HUES48 (cell line): Measurements from ENCODE around the gene SVOP.

Source experiments
- H3K27ac ChIP-seq: one replicate; pipeline ENCODE4 v1.7.0; 2013; ENCODE audit warnings: low read depth, low read length, inconsistent platforms
- H3K27me3 ChIP-seq: 2 replicates; pipeline ENCODE4 v1.6.1; 2013; ENCODE audit warnings: mild to moderate bottlenecking, low read length; ENCODE audit not compliant: control insufficient read depth, insufficient read depth
- H3K36me3 ChIP-seq: 2 replicates; pipeline ENCODE4 v1.6.1; 2013; ENCODE audit warnings: low read length; ENCODE audit not compliant: control insufficient read depth, insufficient read depth
- H3K4me1 ChIP-seq: 2 replicates; pipeline ENCODE4 v1.6.1; 2013; ENCODE audit warnings: mild to moderate bottlenecking, low read length; ENCODE audit not compliant: control insufficient read depth, insufficient read depth
- H3K4me3 ChIP-seq: 2 replicates; pipeline ENCODE4 v1.5.1; 2013; ENCODE audit warnings: mild to moderate bottlenecking, low read depth, low read length
- H3K9ac ChIP-seq: 2 replicates; pipeline ENCODE4 v1.6.1; 2013; ENCODE audit warnings: mild to moderate bottlenecking, low read depth, low read length, moderate library complexity
- H3K9me3 ChIP-seq: 2 replicates; pipeline ENCODE4 v1.6.1; 2013; ENCODE audit warnings: low read length; ENCODE audit not compliant: control insufficient read depth, insufficient read depth

Gene SVOP

GRCh38 chr12:108910336-108910735, 110.5 kb downstream of the SVOP start:
- Histone ChIP-seq H3K27ac (no peak overlapping the region), H3K36me3 (no peaks in the 10 kb centered on the region), H3K9me3 (no peaks in the 10 kb centered on the region), H3K4me3 (no peak overlapping the region), H3K9ac (no peak overlapping the region), H3K4me1 (no peaks in the 10 kb centered on the region), H3K27me3 (no peaks in the 10 kb centered on the region)

DNA sequence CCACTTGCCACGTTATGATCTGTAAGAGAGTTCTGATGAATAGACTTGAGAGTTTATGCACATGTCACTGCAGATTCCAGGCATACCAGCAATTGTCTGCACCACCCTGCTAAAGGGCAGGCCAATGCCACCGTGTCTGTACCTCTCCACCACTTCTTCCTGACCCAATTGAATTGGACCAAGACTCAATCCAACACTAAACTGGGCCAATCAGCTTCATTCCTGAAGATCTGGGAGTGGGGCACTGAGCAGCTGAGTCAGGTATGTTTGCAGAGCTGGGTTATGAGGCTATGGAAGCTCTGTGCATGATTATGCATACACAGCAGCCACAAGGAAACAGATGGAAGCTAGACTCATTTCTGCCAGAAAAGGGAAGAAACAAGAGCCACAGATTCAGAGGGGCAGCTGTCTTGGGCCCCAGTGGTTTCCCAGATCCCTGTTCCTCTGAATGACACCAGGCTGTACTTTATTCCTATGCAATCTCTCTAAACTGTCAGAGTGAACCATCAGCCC, 113.0 kb downstream of the SVOP start:
- H3K9me3 ChIP-seq: no peaks in the 10 kb centered on the region
- no peaks in the 10 kb centered on the region for H3K27me3 ChIP-seq
- H3K4me1 ChIP-seq: no peaks in the 10 kb centered on the region
- H3K9ac ChIP-seq: no peak overlapping the region
- H3K27ac ChIP-seq: no peak overlapping the region
- H3K36me3 ChIP-seq: no peaks in the 10 kb centered on the region
- no peak overlapping the region for H3K4me3 ChIP-seq

GRCh38 chr12:108906971-108907370, 113.9 kb downstream of the SVOP start:
- Histone ChIP-seq H3K9me3 (no peaks in the 10 kb centered on the region), H3K4me1 (no peaks in the 10 kb centered on the region), H3K27me3 (no peaks in the 10 kb centered on the region), H3K9ac (no peak overlapping the region), H3K27ac (no peak overlapping the region), H3K4me3 (no peak overlapping the region), H3K36me3 (no peaks in the 10 kb centered on the region)

DNA sequence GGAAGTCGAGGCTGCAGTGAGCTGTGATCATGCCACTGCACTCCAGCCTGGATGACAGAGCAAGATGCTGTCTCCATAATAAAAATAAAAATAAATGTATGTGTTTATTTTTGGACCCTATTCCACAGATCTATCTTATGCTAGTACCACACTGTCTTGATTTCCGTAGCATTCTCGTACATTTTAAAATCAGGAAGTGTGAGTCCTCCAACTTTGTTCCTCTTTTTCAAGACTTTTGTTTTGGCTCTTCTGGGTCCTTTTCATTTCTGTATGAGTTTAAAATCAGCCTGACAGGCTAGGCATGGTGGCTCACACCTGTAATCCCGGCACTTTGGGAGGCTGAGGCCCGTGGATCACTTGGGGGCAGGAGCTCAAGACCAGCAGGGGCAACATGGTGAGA, 115.1 kb downstream of the SVOP start:
- Histone ChIP-seq H3K36me3 (no peaks in the 10 kb centered on the region), H3K27me3 (no peaks in the 10 kb centered on the region), H3K4me1 (no peaks in the 10 kb centered on the region), H3K27ac (no peak overlapping the region), H3K9ac (no peak overlapping the region), H3K9me3 (no peaks in the 10 kb centered on the region), H3K4me3 (no peak overlapping the region)

DNA sequence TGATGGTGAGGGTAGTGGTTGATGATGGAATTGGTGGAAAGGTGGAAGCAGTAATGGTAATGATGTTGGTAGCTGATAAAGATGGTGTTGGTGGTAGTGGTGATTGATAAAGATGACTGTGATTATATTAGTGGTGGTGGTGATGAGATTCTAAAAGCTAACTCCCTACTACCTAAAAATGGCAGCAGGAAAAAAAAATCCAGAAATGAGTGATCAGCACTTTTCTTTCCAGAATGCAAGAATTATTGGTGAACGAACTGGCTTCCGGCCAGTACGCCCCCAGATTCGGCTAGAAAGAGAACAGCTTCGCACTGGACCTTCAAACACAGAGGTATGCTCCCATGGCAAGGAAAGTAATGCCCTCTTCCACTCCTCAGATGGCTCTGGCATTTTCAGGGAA, 121.7 kb downstream of the SVOP start:
- Histone ChIP-seq H3K4me1 (no peaks in the 10 kb centered on the region), H3K36me3 (no peaks in the 10 kb centered on the region), H3K27ac (no peak overlapping the region), H3K9ac (no peak overlapping the region), H3K4me3 (no peak overlapping the region), H3K27me3 (no peaks in the 10 kb centered on the region), H3K9me3 (no peaks in the 10 kb centered on the region)

DNA sequence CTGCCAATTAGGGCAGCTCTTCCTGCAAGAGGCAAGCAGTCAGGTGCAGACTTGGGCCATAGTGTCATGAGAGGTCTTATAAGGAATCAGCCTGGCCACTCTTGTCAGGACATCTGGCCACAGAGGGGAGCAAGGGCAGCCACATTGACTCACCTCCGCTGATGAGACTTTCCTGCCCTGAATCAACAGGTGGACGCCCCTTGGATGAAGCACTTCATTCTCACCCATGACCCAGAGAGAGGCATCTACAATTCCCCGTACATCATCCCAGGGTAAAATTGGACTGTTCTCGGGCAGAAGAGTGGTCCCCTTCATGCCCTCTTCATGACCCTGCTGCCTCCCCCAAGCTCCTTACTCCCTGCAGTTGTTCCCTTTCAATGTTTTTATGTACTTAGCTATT, 124.1 kb downstream of the SVOP start:
- Histone ChIP-seq H3K4me1 (no peaks in the 10 kb centered on the region), H3K27ac (no peak overlapping the region), H3K9ac (no peak overlapping the region), H3K36me3 (no peaks in the 10 kb centered on the region), H3K9me3 (no peaks in the 10 kb centered on the region), H3K4me3 (no peak overlapping the region), H3K27me3 (no peaks in the 10 kb centered on the region)

DNA sequence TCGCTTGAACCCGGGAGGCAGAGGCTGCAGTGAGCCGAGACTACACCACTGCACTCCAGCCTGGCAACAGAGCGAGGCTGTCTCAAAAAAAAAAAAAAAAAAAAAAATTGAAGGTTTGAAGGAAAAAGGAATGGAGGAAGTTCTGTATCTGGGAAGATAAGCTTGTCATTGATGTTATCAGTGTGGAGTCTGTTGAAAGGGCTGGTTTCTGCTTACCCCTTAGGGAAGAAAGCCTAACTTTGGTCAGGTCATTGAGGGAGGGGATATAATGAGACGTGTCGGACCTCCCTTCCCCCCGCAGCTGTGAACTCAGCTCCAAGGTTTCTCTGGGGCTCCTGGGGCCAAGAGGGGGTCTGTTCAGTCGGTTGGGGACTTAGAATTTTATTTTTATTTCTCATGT, 124.5 kb downstream of the SVOP start:
- no peaks in the 10 kb centered on the region for H3K36me3 ChIP-seq
- H3K27ac ChIP-seq: no peak overlapping the region
- no peak overlapping the region for H3K9ac ChIP-seq
- H3K4me1 ChIP-seq: no peaks in the 10 kb centered on the region
- H3K9me3 ChIP-seq: no peaks in the 10 kb centered on the region
- no peak overlapping the region for H3K4me3 ChIP-seq
- H3K27me3 ChIP-seq: no peaks in the 10 kb centered on the region

GRCh38 chr12:108895220-108895802, 125.6 kb downstream of the SVOP start:
- Histone ChIP-seq H3K9me3 (0 out of 2 replicates have a peak, but pooled peaks cover 3% of the 10 kb centered on the region), H3K36me3 (no peaks in the 10 kb centered on the region), H3K9ac (no peak overlapping the region), H3K27ac (no peak overlapping the region), H3K27me3 (no peaks in the 10 kb centered on the region), H3K4me3 (no peak overlapping the region), H3K4me1 (no peaks in the 10 kb centered on the region)

- Histone ChIP-seq H3K9me3 (0 out of 2 replicates have a peak, but pooled peaks cover 4% of the 10 kb centered on the region), H3K36me3 (no peaks in the 10 kb centered on the region), H3K4me1 (no peaks in the 10 kb centered on the region), H3K4me3 (no peak overlapping the region), H3K27me3 (no peaks in the 10 kb centered on the region), H3K9ac (no peak overlapping the region), H3K27ac (no peak overlapping the region)
These were observed 130.7 kb downstream of the SVOP start for GRCh38 chr12:108890208-108890607.

DNA sequence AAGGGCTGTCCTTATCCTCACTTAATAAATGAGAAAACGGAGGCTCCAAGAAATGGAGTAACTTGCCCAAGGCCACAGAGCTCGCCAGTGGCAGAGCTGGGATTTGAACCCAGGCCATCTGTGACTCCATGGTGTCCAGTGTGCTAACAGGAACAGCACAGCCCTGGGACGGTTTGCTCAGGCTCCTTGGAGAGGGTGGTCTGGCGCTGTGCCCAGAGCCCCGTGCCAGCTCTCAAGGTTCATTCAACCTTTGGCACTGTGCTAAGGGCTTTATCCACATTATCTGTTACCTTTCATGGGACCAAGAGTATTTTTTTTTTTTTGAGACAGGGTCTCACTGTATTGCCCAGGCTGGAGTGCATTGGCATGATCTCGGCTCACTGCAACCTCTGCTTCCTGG, 132.8 kb downstream of the SVOP start:
- Histone ChIP-seq H3K4me3 (no peak overlapping the region), H3K9me3 (0 out of 2 replicates have a peak, but pooled peaks cover 4% of the 10 kb centered on the region), H3K9ac (no peak overlapping the region), H3K4me1 (no peaks in the 10 kb centered on the region), H3K36me3 (no peaks in the 10 kb centered on the region), H3K27ac (no peak overlapping the region), H3K27me3 (no peaks in the 10 kb centered on the region)

DNA sequence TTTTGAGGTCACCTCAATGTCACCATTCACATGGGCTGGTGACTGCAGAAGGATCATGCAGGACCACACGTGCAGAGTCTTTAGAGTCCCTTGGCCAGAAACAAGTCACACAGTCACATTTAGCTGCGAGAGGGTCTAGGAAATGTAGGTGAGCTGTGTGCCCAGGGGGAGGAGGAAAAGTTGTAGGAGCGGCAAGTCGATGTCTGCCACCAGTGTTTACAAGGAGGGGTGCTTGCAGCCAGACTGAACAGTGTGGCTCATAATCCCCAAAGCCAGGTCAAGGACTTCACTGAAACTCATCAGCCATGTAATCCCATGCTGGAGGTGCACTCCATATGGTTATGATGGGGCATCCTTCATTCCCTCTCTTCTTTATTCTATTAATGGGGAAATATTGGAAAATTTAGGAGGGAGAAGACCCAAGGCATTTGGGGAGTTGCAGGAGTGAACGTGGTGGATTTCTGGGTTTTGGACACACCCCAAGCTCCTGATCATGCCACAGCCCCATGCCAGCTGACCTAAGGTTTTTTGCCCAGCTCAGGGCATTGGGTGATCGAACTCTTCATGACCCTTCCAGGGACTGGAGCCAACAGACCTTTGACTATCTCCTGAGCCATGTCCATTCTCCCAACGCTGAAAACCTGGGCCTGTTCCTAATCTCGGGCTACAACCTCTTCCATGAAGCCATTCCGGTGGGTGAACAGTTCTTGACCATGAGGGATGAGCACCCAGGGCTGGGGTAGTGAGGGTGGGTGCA, 133.8 kb downstream of the SVOP start:
- H3K36me3 ChIP-seq: no peaks in the 10 kb centered on the region
- no peak overlapping the region for H3K9ac ChIP-seq
- no peak overlapping the region for H3K27ac ChIP-seq
- 0 out of 2 replicates have a peak, but pooled peaks cover 4% of the 10 kb centered on the region for H3K9me3 ChIP-seq
- no peak overlapping the region for H3K4me3 ChIP-seq
- H3K27me3 ChIP-seq: no peaks in the 10 kb centered on the region
- no peaks in the 10 kb centered on the region for H3K4me1 ChIP-seq
